Measurements from ENCODE around the gene TEAD1. TPM values are rescaled to one million over a fixed set of nuclear protein-coding genes. Genes with fewer than 3 reads are reported as not detected.

Gene TEAD1
- polyA plus RNA-seq, 1 donor from 2014 or later = 12.2 TPM

DNA sequence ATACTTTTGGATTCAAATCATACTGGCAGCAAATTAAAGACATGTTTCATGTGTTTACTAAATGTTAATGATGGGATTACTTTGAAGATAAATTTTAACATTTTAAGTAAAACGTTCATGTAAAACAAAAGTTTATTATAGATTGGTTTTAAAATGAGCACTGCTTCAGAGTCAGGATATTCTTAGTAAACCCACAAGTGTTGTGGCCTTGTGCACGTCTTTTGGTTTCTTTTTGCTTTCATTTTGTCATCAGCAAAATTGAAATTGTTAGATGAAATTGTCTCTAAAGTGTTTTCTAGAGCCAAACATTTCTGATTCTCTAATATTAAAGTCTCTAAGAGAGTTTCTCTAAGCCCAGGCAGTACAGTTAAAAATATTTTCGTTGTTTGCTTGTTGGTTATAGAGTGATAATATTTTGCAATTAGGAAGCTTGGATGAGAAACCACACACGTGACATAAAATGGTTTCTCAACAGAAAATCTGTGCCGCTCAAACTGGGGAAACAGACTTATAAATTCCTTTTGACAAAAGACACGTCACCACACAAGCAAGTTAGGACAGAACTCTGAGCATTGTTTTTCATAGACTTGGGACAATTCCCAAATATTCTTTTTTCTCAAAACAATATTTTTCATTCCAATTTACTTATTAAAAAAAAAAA is 164.4 kb downstream of the TEAD1 start:
- Histone ChIP-seq H2AFZ (ENCODE audit: low read depth, low read length) (no peak overlapping the region), H3K4me2 (ENCODE audit: low read length) (no peak overlapping the region), H3K9me2 (ENCODE audit: insufficient read depth, low read length) (no peaks in the 10 kb centered on the region), H4K20me1 (ENCODE audit: insufficient read depth) (no peaks in the 10 kb centered on the region), H3F3A (ENCODE audit: insufficient read depth, low read length, poor library complexity, severe bottlenecking) (no peaks in the 10 kb centered on the region), H3K4me3 (ENCODE audit: low read length) (no peak overlapping the region), H3K27ac (ENCODE audit: low read length) (no peak overlapping the region), H3K79me2 (replicated peaks; ENCODE audit: insufficient read depth, low read length) (peaks cover 49% of the 10 kb centered on the region), H3K36me3 (ENCODE audit: insufficient read depth, low read length) (no peaks in the 10 kb centered on the region), H3K9me3 (ENCODE audit: low read length) (no peaks in the 10 kb centered on the region), H3K9ac (ENCODE audit: low read length) (no peak overlapping the region), H3K27me3 (ENCODE audit: insufficient read depth, low read depth, low read length) (no peaks in the 10 kb centered on the region)
- TF ChIP-seq, protein P1, sequence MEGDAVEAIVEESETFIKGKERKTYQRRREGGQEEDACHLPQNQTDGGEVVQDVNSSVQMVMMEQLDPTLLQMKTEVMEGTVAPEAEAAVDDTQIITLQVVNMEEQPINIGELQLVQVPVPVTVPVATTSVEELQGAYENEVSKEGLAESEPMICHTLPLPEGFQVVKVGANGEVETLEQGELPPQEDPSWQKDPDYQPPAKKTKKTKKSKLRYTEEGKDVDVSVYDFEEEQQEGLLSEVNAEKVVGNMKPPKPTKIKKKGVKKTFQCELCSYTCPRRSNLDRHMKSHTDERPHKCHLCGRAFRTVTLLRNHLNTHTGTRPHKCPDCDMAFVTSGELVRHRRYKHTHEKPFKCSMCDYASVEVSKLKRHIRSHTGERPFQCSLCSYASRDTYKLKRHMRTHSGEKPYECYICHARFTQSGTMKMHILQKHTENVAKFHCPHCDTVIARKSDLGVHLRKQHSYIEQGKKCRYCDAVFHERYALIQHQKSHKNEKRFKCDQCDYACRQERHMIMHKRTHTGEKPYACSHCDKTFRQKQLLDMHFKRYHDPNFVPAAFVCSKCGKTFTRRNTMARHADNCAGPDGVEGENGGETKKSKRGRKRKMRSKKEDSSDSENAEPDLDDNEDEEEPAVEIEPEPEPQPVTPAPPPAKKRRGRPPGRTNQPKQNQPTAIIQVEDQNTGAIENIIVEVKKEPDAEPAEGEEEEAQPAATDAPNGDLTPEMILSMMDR (IDR thresholded peaks at IDR 0.05; ENCODE audit: poor library complexity, severe bottlenecking) = no peak
- TF ChIP-seq SMC3 (conservative IDR thresholded peaks at IDR 0.05; ENCODE audit: poor library complexity) = no peak

DNA sequence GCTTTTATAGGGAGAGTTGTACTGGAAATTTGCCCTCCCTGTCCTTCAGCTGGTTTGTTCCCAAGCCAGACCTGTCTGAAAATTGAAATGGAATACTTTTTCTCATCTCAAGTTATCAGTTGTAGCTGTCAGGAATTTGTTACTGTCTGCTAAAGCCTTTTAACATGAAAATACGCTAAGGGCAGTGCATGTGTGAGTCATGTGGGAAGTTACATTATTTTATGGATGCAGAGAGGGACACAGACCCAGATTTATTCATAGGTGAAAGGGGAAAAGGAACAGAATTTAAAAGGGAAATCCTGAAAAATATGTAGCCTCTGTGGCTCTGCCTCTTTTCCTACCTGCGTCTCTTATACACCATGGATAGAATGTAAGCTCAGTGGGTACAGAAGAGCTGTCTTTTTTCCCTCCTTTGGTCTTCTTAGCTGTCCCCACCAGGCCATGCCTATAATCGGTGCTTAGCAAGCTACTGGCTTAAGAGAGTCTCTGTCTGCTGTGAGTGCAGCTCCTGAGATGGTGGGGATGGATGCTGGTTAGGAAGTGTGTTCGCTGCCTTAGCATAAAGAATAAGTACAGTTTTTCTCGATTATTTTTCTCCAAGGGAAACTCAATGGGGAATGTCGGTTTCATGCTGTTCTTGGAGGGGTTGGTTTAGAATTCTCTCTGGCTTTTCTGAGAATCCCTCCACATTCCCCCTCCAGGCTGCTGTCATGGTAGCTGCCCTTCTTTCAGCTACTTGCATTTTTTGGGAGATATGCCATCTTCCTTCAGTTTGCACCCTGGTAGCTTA is 166.8 kb downstream of the TEAD1 start:
- Histone ChIP-seq H3K27ac (ENCODE audit: low read length) (no peak overlapping the region), H3K4me3 (ENCODE audit: low read length) (no peak overlapping the region), H3K9me2 (ENCODE audit: insufficient read depth, low read length) (no peaks in the 10 kb centered on the region), H3F3A (ENCODE audit: insufficient read depth, low read length, poor library complexity, severe bottlenecking) (no peaks in the 10 kb centered on the region), H3K4me2 (ENCODE audit: low read length) (no peak overlapping the region), H2AFZ (ENCODE audit: low read depth, low read length) (no peak overlapping the region), H3K36me3 (ENCODE audit: insufficient read depth, low read length) (no peaks in the 10 kb centered on the region), H3K27me3 (ENCODE audit: insufficient read depth, low read depth, low read length) (no peaks in the 10 kb centered on the region), H3K9ac (ENCODE audit: low read length) (no peak overlapping the region), H4K20me1 (ENCODE audit: insufficient read depth) (no peaks in the 10 kb centered on the region), H3K9me3 (ENCODE audit: low read length) (no peaks in the 10 kb centered on the region), H3K79me2 (replicated peaks; ENCODE audit: insufficient read depth, low read length) (peaks cover 37% of the 10 kb centered on the region)
- TF ChIP-seq POLR2AphosphoS5 (IDR thresholded peaks at IDR 0.05) (no peak), SMC3 (conservative IDR thresholded peaks at IDR 0.05; ENCODE audit: poor library complexity) (no peak), RAD21 (conservative IDR thresholded peaks at IDR 0.05) (no peak), MXI1 (conservative IDR thresholded peaks at IDR 0.05; ENCODE audit: poor library complexity, severe bottlenecking) (no peak), EP300 (conservative IDR thresholded peaks at IDR 0.05; ENCODE audit: poor library complexity, severe bottlenecking) (no peak), EZH2 (IDR thresholded peaks at IDR 0.05; ENCODE audit: borderline replicate concordance, insufficient read depth, low read length, poor library complexity, severe bottlenecking) (no peak), TAF1 (IDR thresholded peaks at IDR 0.05; ENCODE audit: low read depth) (no peak)
- TF ChIP-seq, protein P2, sequence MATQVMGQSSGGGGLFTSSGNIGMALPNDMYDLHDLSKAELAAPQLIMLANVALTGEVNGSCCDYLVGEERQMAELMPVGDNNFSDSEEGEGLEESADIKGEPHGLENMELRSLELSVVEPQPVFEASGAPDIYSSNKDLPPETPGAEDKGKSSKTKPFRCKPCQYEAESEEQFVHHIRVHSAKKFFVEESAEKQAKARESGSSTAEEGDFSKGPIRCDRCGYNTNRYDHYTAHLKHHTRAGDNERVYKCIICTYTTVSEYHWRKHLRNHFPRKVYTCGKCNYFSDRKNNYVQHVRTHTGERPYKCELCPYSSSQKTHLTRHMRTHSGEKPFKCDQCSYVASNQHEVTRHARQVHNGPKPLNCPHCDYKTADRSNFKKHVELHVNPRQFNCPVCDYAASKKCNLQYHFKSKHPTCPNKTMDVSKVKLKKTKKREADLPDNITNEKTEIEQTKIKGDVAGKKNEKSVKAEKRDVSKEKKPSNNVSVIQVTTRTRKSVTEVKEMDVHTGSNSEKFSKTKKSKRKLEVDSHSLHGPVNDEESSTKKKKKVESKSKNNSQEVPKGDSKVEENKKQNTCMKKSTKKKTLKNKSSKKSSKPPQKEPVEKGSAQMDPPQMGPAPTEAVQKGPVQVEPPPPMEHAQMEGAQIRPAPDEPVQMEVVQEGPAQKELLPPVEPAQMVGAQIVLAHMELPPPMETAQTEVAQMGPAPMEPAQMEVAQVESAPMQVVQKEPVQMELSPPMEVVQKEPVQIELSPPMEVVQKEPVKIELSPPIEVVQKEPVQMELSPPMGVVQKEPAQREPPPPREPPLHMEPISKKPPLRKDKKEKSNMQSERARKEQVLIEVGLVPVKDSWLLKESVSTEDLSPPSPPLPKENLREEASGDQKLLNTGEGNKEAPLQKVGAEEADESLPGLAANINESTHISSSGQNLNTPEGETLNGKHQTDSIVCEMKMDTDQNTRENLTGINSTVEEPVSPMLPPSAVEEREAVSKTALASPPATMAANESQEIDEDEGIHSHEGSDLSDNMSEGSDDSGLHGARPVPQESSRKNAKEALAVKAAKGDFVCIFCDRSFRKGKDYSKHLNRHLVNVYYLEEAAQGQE (IDR thresholded peaks at IDR 0.05; ENCODE audit: borderline replicate concordance) = no peak
- TF ChIP-seq, protein P1 (IDR thresholded peaks at IDR 0.05; ENCODE audit: poor library complexity, severe bottlenecking) = no peak

Measured in neural cell (in vitro differentiated cells).